HepG2 (cell line): ENCODE data around the gene TMEM135. TPM values are rescaled to one million over a fixed set of nuclear protein-coding genes. Genes with fewer than 3 reads are reported as not detected.
"Not testable (repeated sequence)": the region's sequence is repeated elsewhere in the genome, so short reads cannot be mapped to it uniquely, and the experiment has no call there.

Experiments used
- ATAC-seq: fragments of 200-7000 bp; cut with Tn5 transposase; 3 replicates; pipeline ENCODE4 v1.9.1; 2020; ENCODE audit warnings: mild to moderate bottlenecking, moderate library complexity
- BruUV-seq: library from RNA; stranded (reverse); fragments of 400-500 nt; replicated peaks from 2 replicates; lab custom pipeline; 2021; lab: Mats Ljungman, UMichigan
- CTCF ChIA-PET: fragments of 300-600 bp; formaldehyde crosslinking; extraction: SDS; loops from one replicate; lab custom pipeline; 2021; ENCODE audit warnings: low total read pairs, inconsistent platforms, low intra/inter-chr PET ratio; lab: Yijun Ruan, JAX
- POLR2A ChIA-PET: fragments of 350-600 bp; sonication (Branson Sonifier 250); formaldehyde crosslinking; loops from one replicate; lab custom pipeline; 2020; ENCODE audit warnings: antibody characterized with exemption, inconsistent platforms; lab: Yijun Ruan, JAX
- DNase-seq: peaks from one replicate; pipeline ENCODE4 v3.0.0-alpha.2; 2015; ENCODE audit warnings: low spot score
- FAIRE-seq: peaks from 3 replicates; lab custom pipeline; 2011; peaks lifted over from hg19 to GRCh38; lab: Jason Lieb, UNC
- H2AFZ ChIP-seq: one replicate; pipeline ENCODE4 v1.6.1; 2011; ENCODE audit warnings: low read length, inconsistent platforms
- H3K27ac ChIP-seq: fragments of 300-600 bp; 3 replicates; pipeline ENCODE4 v1.8.0; 2011; ENCODE audit warnings: mixed run types, mild to moderate bottlenecking, mixed read lengths, low read length, inconsistent platforms; ENCODE audit not compliant: insufficient read depth; ENCODE audit errors: extremely low read length
- H3K27me3 ChIP-seq, 2 experiments: fragments of 200-600 bp in 1 of 2; 2 replicates in 1 of 2; 3 replicates in 1 of 2; pipeline versions ENCODE4 v1.6.0 to v1.8.0; 2011; ENCODE audit warnings: low read length in 2 of 2, mild to moderate bottlenecking in 2 of 2, moderate library complexity in 2 of 2, inconsistent platforms in 1 of 2; ENCODE audit not compliant: insufficient read depth in 2 of 2, control insufficient read depth in 1 of 2
- H3K36me3 ChIP-seq, 2 experiments: fragments of 200-600 bp in 1 of 2; replicated peaks in 1 of 2; 2 replicates in 1 of 2; 3 replicates in 1 of 2; pipeline versions ENCODE4 v1.5.1 to v1.8.0; 2011; ENCODE audit warnings: low read length in 2 of 2, inconsistent platforms in 1 of 2; ENCODE audit not compliant: insufficient read depth in 2 of 2, control insufficient read depth in 1 of 2
- H3K4me1 ChIP-seq: 2 replicates; pipeline ENCODE4 v1.5.1; 2012; ENCODE audit warnings: low read length, inconsistent platforms; ENCODE audit not compliant: insufficient read depth
- H3K4me2 ChIP-seq: 2 replicates; pipeline ENCODE4 v1.6.0; 2011; ENCODE audit warnings: low read depth, low read length, inconsistent platforms
- H3K4me3 ChIP-seq, 3 experiments: fragments of 200-600 bp in 1 of 3; sonication (generic), shearing (Covaris generic) in 1 of 3; replicated peaks in 1 of 3; 2 replicates each; pipeline ENCODE4 v1.5.1; 2011 to 2016; ENCODE audit warnings: low read length in 3 of 3, inconsistent platforms in 2 of 3, low read depth in 2 of 3, mild to moderate bottlenecking in 2 of 3, control low read depth in 1 of 3, mixed read lengths in 1 of 3; ENCODE audit not compliant: insufficient read depth in 1 of 3
- H3K79me2 ChIP-seq: one replicate; pipeline ENCODE4 v1.6.1; 2011; ENCODE audit warnings: low read length, inconsistent platforms; ENCODE audit not compliant: insufficient read depth
- H3K9ac ChIP-seq: 2 replicates; pipeline ENCODE4 v1.6.0; 2011; ENCODE audit warnings: mild to moderate bottlenecking, low read depth, low read length, inconsistent platforms; ENCODE audit not compliant: insufficient read depth
- H3K9me3 ChIP-seq: 2 replicates; pipeline ENCODE4 v1.5.1; 2012; ENCODE audit warnings: mild to moderate bottlenecking, low read length
- H4K20me1 ChIP-seq: 2 replicates; pipeline ENCODE4 v1.6.0; 2011; ENCODE audit warnings: inconsistent platforms, mild to moderate bottlenecking, low read length, moderate library complexity; ENCODE audit not compliant: insufficient read depth
- MAFF ChIP-seq: IDR thresholded peaks from 2 replicates; pipeline ENCODE4 v1.6.1; 2011; ENCODE audit warnings: low read depth, low read length, improper control_type of control experiment
- MAFK ChIP-seq, 2 experiments: IDR thresholded peaks in 1 of 2; conservative IDR thresholded peaks in 1 of 2; 2 replicates each; pipeline ENCODE4 v1.6.1; 2011; ENCODE audit warnings: improper control_type of control experiment in 2 of 2, low read length in 2 of 2
- RARG ChIP-seq: sonication (generic); formaldehyde crosslinking; IDR thresholded peaks from 2 replicates; pipeline ENCODE4 v1.4.0; 2020; ENCODE audit warnings: low read depth, mild to moderate bottlenecking, missing genetic modification reagents
- ZBTB1 ChIP-seq: sonication (generic); formaldehyde crosslinking; IDR thresholded peaks from 2 replicates; pipeline ENCODE4 v1.4.0; 2020; ENCODE audit warnings: missing genetic modification reagents, borderline replicate concordance
- ZNF3 ChIP-seq: IDR thresholded peaks from 2 replicates; pipeline ENCODE4 v1.7.0; 2017; ENCODE audit warnings: inconsistent platforms
- ZNF460 ChIP-seq: sonication (generic); formaldehyde crosslinking; IDR thresholded peaks from 2 replicates; pipeline ENCODE4 v1.5.1; 2020; ENCODE audit warnings: missing genetic modification reagents, mild to moderate bottlenecking, borderline replicate concordance
- ZNF678 ChIP-seq: sonication (generic); formaldehyde crosslinking; IDR thresholded peaks from 2 replicates; pipeline ENCODE4 v1.4.0; 2020; ENCODE audit warnings: mild to moderate bottlenecking, missing genetic modification reagents
- ZSCAN31 ChIP-seq: sonication (generic); formaldehyde crosslinking; IDR thresholded peaks from 2 replicates; pipeline ENCODE4 v1.5.0; 2020; ENCODE audit warnings: low read depth, mild to moderate bottlenecking, missing genetic modification reagents
- WGBS: methylation state at CpG from one replicate; pipeline ENCODE4 v1.1.6; 2017; ENCODE audit warnings: low lambda C conversion rate; 5-methylcytosine and 5-hydroxymethylcytosine counted together
- in situ Hi-C: cut with HindIII; loops from 2 replicates; pipeline ENCODE4 v1.10.0; 2017; ENCODE audit warnings: low pct_unique_long_range_greater_than_20kb; ENCODE audit not compliant: extremely low pct_ligation_motif_present
- intact Hi-C: fragments of 100-400 bp; cut with micrococcal nuclease; formaldehyde crosslinking; loops from one replicate; pipeline ENCODE4 v1.10.0; 2022; ENCODE audit not compliant: unreplicated experiment
- polyA plus RNA-seq, 8 experiments: library from polyadenylated mRNA; depleted of rRNA in 3 of 8; stranded (reverse) in 7 of 8; unstranded in 1 of 8; fragments of >200 nt; fragmentation: Illumina TruSeq in 4 of 8; extraction: Trizol in 4 of 8; gene quantifications; 2 replicates each; pipeline versions ENCODE4 v1.2.1 to v1.2.3, GENCODE V29; 2011 to 2016; ENCODE audit warnings: low read depth in 4 of 8, missing spikeins in 1 of 8, mixed read lengths in 1 of 8; ENCODE audit not compliant: insufficient read depth in 1 of 8
- total RNA-seq, 5 experiments: library from RNA; depleted of rRNA; stranded (reverse); fragments of >200 nt; fragmentation: Illumina TruSeq; extraction: Trizol; gene quantifications; 2 replicates each; pipeline ENCODE4 v1.2.3, GENCODE V29; 2016; ENCODE audit warnings: low read depth in 1 of 5
- TF ChIP-seq, protein P1 (sequence below): sonication (generic); formaldehyde crosslinking; IDR thresholded peaks from 2 replicates; pipeline ENCODE4 v1.4.0; 2020; ENCODE audit warnings: missing genetic modification reagents

The TMEM135 gene
- total and polyA plus RNA-seq, 2 of the 13 experiments (the other 11 are each of a cell fraction or from before 2014, with no cell fraction given), result 36.6 to 88.9 TPM

DNA sequence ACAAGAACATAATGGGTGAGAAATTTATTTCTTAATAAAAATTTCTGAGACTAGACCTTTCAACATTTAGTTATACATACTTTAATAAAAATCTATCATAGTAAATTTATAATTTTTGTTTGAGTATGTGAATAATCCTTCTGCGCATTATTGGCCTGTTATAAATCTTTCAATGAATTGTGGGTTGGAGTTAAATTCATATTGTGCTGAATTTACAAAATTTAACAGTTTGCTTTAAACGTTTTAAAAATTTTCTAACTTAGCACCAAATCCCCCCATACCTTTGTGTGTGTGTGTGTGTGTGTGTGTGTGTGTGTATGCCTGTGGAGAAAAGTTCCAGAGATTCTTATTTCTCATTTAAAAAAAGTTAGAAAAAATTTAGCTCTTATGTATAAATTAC lies 111.0 kb downstream of the TMEM135 start:
- Histone ChIP-seq H3K9me3 (no peaks in the 10 kb centered on the region), H3K79me2 (peaks cover 70% of the 10 kb centered on the region), H4K20me1 (peaks cover 18% of the 10 kb centered on the region), H2AFZ (no peak overlapping the region), H3K27me3 (no peaks in the 10 kb centered on the region), H3K4me1 (peaks cover 32% of the 10 kb centered on the region), H3K36me3 (no peaks in the 10 kb centered on the region), H3K9ac (no peak overlapping the region), H3K27ac (no peak overlapping the region), H3K4me2 (no peak overlapping the region), H3K4me3 (no peak overlapping the region)
- BruUV-seq, result no TSS peak
- ATAC-seq (no peak), FAIRE-seq (no peak), DNase-seq (no peak)
- WGBS, result 88% methylated on average over 2 of the region's 2 CpGs
- in situ Hi-C loops (no loop called here), intact Hi-C loops (no loop called here)
- POLR2A ChIA-PET, result no interaction called here
- TF ChIP-seq ZNF3 (CRISPR knock-in tag), result no peak
- no peak for TF ChIP-seq ZNF678 (CRISPR knock-in tag)
- TF ChIP-seq ZSCAN31, result no peak
- TF ChIP-seq MAFK (conservative IDR thresholded peaks at IDR 0.05 in 1 of 2, IDR thresholded peaks at IDR 0.05 in 1 of 2; ENCODE audit: low read length in 2 of 2), result peak in 1 of 2 experiments; percentile 51; a peak in 2 of 4 replicates
- no peak for TF ChIP-seq ZBTB1
- TF ChIP-seq RARG (CRISPR knock-in tag), result no peak
- TF ChIP-seq MAFF, result 0 out of 2 replicates have a peak, but pooled peaks have one; percentile 9
- CTCF ChIA-PET, result no interaction called here

DNA sequence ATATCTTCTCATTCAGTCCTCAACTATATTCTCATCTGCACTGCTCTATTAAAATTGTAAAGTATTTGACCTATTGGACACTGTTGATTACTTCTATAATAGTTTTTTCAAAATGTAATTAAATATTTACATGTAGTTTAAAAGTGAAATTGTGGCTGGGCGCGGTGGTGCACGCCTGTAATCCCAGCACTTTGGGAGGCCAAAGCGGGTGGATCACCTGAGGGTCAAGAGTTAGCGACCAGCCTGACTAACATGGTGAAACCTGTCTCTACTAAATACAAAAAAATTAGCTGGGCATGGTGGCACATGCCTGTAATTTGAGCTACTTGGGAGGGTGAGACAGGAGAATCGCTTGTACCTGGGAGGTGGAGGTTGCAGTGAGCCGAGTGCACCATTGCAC lies 112.0 kb downstream of the TMEM135 start:
- H3K4me2 ChIP-seq, H3K36me3 ChIP-seq, H3K27me3 ChIP-seq, H3K27ac ChIP-seq, FAIRE-seq, H2AFZ ChIP-seq, H3K9me3 ChIP-seq, H3K9ac ChIP-seq, in situ Hi-C loops, H3K4me3 ChIP-seq, intact Hi-C loops, POLR2A ChIA-PET, BruUV-seq, DNase-seq, CTCF ChIA-PET, ATAC-seq: not testable (repeated sequence)
- 86% methylated on average over 7 of the region's 7 CpGs for WGBS
- peaks cover 18% of the 10 kb centered on the region for H4K20me1 ChIP-seq
- peak; percentile 36; the same call in 1 of the 2 replicates for TF ChIP-seq ZNF460 (CRISPR knock-in tag)
- TF ChIP-seq, protein P1, sequence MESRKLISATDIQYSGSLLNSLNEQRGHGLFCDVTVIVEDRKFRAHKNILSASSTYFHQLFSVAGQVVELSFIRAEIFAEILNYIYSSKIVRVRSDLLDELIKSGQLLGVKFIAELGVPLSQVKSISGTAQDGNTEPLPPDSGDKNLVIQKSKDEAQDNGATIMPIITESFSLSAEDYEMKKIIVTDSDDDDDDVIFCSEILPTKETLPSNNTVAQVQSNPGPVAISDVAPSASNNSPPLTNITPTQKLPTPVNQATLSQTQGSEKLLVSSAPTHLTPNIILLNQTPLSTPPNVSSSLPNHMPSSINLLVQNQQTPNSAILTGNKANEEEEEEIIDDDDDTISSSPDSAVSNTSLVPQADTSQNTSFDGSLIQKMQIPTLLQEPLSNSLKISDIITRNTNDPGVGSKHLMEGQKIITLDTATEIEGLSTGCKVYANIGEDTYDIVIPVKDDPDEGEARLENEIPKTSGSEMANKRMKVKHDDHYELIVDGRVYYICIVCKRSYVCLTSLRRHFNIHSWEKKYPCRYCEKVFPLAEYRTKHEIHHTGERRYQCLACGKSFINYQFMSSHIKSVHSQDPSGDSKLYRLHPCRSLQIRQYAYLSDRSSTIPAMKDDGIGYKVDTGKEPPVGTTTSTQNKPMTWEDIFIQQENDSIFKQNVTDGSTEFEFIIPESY (CRISPR knock-in tag), result peak; percentile 54; the same call in 1 of the 2 replicates
- peaks cover 31% of the 10 kb centered on the region for H3K4me1 ChIP-seq
- peaks cover 74% of the 10 kb centered on the region for H3K79me2 ChIP-seq
